NCI-H460 (cell line): ENCODE data around the gene KCNH6. TPM values are rescaled to one million over a fixed set of nuclear protein-coding genes. Genes with fewer than 3 reads are reported as not detected.

Experiments
- DNase-seq: peaks from one replicate; pipeline ENCODE4 v3.0.0-alpha.2; 2016; ENCODE audit warnings: low read depth; ENCODE audit errors: extremely low read depth
- polyA plus RNA-seq: library from polyadenylated mRNA; depleted of rRNA; stranded (reverse); fragments of >200 nt; gene quantifications from 2 replicates; pipeline ENCODE4 v1.2.3, GENCODE V29; 2014; cell fraction: nucleus; rRNA removed
- total RNA-seq: library from RNA; depleted of rRNA; stranded (reverse); fragments of >200 nt; shearing (Covaris generic); gene quantifications from 2 replicates; pipeline ENCODE4 v1.2.3, GENCODE V29; 2014; rRNA removed

The KCNH6 gene
- not detected in 2 replicates for total RNA-seq
- 0.05 TPM in 1 of 2 replicates, not detected in the other for polyA plus RNA-seq

GRCh38 chr17:63523253-63523855 is at the start of gene KCNH6:
Gene KCNH6 (plus strand): TSS chr17:63523358. CDS start chr17:63523414, 56 bp downstream.
- DNase-seq: no peak

- no peak for DNase-seq
These were observed 49.0 kb upstream of the KCNH6 start for GRCh38 chr17:63474174-63474573.

GRCh38 chr17:63474586-63475460 is 48.3 kb upstream of the KCNH6 start:
- no peak for DNase-seq

GRCh38 chr17:63475491-63476412 is 47.4 kb upstream of the KCNH6 start:
- DNase-seq: no peak

- DNase-seq: no peak
These were observed 46.7 kb upstream of the KCNH6 start for GRCh38 chr17:63476459-63476853.

GRCh38 chr17:63476854-63477479 is 46.2 kb upstream of the KCNH6 start, which contains the start of gene ACE:
Gene ACE (plus strand): TSS chr17:63477061. CDS start chr17:63477095, 34 bp downstream.
- no peak for DNase-seq

GRCh38 chr17:63477480-63478440 is 45.4 kb upstream of the KCNH6 start:
- no peak for DNase-seq

- peak; percentile 73 for DNase-seq
These were observed 44.2 kb upstream of the KCNH6 start for GRCh38 chr17:63478814-63479494.

GRCh38 chr17:63479495-63480184 is 43.5 kb upstream of the KCNH6 start:
- no peak for DNase-seq

- no peak for DNase-seq
These were observed 42.9 kb upstream of the KCNH6 start for GRCh38 chr17:63480192-63480784.

- DNase-seq: no peak
These were observed 42.2 kb upstream of the KCNH6 start for GRCh38 chr17:63480826-63481487.

GRCh38 chr17:63481488-63481870 is 41.7 kb upstream of the KCNH6 start:
- no peak for DNase-seq

- no peak for DNase-seq
These were observed 40.6 kb upstream of the KCNH6 start for GRCh38 chr17:63482509-63482908.

GRCh38 chr17:63483038-63483437 is 40.1 kb upstream of the KCNH6 start:
- no peak for DNase-seq

- DNase-seq: no peak
These were observed 39.2 kb upstream of the KCNH6 start for GRCh38 chr17:63483655-63484575.
